ENCODE results near the gene NEK6.

Gene NEK6

DNA sequence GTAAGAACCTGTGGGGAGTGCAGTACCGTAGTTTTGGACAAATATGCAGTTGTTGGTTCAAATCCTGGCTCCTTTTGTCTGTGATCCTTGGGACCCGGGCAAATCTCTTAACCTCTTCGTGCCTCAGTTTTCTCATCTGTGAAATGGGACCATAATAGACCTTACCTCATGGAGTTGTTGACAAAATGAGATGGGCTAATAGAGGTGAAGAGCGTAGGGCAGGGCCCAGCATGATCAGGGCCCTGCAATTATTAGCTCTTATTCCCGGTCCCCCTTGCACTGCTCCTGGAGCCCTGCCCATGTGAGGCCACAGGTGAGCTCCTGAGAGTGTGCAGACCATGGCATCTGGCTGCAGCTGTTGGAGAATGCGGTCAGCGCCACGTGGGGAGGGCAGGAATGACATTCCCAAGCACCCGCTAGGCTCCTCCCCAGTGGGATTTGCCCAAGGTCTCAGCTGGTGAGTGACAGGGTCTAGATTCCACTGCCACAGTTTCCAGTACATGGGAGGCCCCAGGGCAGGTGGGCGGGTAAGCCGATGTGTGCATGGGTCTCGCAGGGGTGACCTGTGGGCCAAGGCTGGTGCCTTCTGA is 41.0 kb downstream of the NEK6 start:
- ATAC-seq = no peak

DNA sequence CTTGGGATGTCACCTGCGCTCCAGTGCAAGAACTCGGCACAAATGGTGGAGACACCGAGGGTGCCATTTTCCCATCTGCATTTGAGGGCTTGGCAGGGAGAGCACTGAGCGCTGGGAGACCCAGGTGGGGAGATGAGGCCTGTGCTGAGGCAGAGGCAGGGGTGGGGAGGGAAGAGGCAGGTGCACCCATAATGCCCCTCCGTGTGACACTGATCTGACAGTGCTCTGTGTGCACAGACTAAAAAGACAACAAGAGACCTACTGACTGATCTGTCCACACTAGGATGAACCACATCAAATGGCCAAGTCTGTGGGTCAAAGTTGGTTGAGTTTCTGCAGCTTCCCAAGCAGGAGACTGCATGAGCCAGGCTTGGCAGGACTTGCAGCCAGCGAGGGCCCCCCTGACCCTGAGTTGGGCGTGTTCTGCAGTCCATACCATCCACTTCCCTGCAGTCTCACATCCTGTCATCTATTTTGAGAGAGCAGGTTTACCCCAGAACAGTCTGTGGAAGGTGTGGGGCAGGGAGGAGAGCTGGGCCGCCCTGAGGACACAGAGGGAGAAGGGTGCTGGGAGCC is 41.9 kb downstream of the NEK6 start:
- no peak for ATAC-seq
- no peak for TF ChIP-seq TOX (CRISPR knock-in tag; IDR thresholded peaks at IDR 0.05; ENCODE audit: borderline replicate concordance)
- TF ChIP-seq OSR1 (CRISPR knock-in tag; IDR thresholded peaks at IDR 0.05) = no peak
- TF ChIP-seq, protein P1, sequence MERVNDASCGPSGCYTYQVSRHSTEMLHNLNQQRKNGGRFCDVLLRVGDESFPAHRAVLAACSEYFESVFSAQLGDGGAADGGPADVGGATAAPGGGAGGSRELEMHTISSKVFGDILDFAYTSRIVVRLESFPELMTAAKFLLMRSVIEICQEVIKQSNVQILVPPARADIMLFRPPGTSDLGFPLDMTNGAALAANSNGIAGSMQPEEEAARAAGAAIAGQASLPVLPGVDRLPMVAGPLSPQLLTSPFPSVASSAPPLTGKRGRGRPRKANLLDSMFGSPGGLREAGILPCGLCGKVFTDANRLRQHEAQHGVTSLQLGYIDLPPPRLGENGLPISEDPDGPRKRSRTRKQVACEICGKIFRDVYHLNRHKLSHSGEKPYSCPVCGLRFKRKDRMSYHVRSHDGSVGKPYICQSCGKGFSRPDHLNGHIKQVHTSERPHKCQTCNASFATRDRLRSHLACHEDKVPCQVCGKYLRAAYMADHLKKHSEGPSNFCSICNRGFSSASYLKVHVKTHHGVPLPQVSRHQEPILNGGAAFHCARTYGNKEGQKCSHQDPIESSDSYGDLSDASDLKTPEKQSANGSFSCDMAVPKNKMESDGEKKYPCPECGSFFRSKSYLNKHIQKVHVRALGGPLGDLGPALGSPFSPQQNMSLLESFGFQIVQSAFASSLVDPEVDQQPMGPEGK (CRISPR knock-in tag; IDR thresholded peaks at IDR 0.05; ENCODE audit: borderline replicate concordance) = no peak
- no peak for TF ChIP-seq BACH2 (CRISPR knock-in tag; IDR thresholded peaks at IDR 0.05; ENCODE audit: borderline replicate concordance)
- TF ChIP-seq, protein P2, sequence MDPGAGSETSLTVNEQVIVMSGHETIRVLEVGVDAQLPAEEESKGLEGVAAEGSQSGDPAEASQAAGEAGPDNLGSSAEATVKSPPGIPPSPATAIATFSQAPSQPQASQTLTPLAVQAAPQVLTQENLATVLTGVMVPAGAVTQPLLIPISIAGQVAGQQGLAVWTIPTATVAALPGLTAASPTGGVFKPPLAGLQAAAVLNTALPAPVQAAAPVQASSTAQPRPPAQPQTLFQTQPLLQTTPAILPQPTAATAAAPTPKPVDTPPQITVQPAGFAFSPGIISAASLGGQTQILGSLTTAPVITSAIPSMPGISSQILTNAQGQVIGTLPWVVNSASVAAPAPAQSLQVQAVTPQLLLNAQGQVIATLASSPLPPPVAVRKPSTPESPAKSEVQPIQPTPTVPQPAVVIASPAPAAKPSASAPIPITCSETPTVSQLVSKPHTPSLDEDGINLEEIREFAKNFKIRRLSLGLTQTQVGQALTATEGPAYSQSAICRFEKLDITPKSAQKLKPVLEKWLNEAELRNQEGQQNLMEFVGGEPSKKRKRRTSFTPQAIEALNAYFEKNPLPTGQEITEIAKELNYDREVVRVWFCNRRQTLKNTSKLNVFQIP (CRISPR knock-in tag; IDR thresholded peaks at IDR 0.05; ENCODE audit: borderline replicate concordance, low read depth) = no peak
- TF ChIP-seq, protein P3, sequence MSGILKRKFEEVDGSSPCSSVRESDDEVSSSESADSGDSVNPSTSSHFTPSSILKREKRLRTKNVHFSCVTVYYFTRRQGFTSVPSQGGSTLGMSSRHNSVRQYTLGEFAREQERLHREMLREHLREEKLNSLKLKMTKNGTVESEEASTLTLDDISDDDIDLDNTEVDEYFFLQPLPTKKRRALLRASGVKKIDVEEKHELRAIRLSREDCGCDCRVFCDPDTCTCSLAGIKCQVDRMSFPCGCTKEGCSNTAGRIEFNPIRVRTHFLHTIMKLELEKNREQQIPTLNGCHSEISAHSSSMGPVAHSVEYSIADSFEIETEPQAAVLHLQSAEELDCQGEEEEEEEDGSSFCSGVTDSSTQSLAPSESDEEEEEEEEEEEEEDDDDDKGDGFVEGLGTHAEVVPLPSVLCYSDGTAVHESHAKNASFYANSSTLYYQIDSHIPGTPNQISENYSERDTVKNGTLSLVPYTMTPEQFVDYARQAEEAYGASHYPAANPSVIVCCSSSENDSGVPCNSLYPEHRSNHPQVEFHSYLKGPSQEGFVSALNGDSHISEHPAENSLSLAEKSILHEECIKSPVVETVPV (CRISPR knock-in tag; IDR thresholded peaks at IDR 0.05) = no peak
- no peak for TF ChIP-seq TCF4 (CRISPR knock-in tag; IDR thresholded peaks at IDR 0.05; ENCODE audit: borderline replicate concordance)
- no peak for TF ChIP-seq ISL1 (CRISPR knock-in tag; IDR thresholded peaks at IDR 0.05)
- TF ChIP-seq RARB (CRISPR knock-in tag; IDR thresholded peaks at IDR 0.05) = no peak
- TF ChIP-seq, protein P4, sequence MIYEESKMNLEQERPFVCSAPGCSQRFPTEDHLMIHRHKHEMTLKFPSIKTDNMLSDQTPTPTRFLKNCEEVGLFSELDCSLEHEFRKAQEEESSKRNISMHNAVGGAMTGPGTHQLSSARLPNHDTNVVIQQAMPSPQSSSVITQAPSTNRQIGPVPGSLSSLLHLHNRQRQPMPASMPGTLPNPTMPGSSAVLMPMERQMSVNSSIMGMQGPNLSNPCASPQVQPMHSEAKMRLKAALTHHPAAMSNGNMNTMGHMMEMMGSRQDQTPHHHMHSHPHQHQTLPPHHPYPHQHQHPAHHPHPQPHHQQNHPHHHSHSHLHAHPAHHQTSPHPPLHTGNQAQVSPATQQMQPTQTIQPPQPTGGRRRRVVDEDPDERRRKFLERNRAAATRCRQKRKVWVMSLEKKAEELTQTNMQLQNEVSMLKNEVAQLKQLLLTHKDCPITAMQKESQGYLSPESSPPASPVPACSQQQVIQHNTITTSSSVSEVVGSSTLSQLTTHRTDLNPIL (CRISPR knock-in tag; IDR thresholded peaks at IDR 0.05; ENCODE audit: low read depth) = no peak
- TF ChIP-seq ZNF70 (CRISPR knock-in tag; IDR thresholded peaks at IDR 0.05) = no peak

More for the DNA sequence above, 41.0 kb downstream of the NEK6 start:
- no peak for TF ChIP-seq ARNTL (CRISPR knock-in tag; IDR thresholded peaks at IDR 0.05; ENCODE audit: borderline replicate concordance, low read depth)
- TF ChIP-seq ZFP3 (CRISPR knock-in tag; IDR thresholded peaks at IDR 0.05) = no peak
- TF ChIP-seq, protein P1 (CRISPR knock-in tag; IDR thresholded peaks at IDR 0.05; ENCODE audit: borderline replicate concordance) = no peak
- TF ChIP-seq ZC3H10 (CRISPR knock-in tag; IDR thresholded peaks at IDR 0.05) = no peak
- no peak for TF ChIP-seq CSDC2 (CRISPR knock-in tag; IDR thresholded peaks at IDR 0.05)
- no peak for TF ChIP-seq TCF4 (CRISPR knock-in tag; IDR thresholded peaks at IDR 0.05; ENCODE audit: borderline replicate concordance)
- TF ChIP-seq, protein P2 (CRISPR knock-in tag; IDR thresholded peaks at IDR 0.05; ENCODE audit: borderline replicate concordance, low read depth) = no peak
- no peak for TF ChIP-seq RARB (CRISPR knock-in tag; IDR thresholded peaks at IDR 0.05)
- TF ChIP-seq, protein P5, sequence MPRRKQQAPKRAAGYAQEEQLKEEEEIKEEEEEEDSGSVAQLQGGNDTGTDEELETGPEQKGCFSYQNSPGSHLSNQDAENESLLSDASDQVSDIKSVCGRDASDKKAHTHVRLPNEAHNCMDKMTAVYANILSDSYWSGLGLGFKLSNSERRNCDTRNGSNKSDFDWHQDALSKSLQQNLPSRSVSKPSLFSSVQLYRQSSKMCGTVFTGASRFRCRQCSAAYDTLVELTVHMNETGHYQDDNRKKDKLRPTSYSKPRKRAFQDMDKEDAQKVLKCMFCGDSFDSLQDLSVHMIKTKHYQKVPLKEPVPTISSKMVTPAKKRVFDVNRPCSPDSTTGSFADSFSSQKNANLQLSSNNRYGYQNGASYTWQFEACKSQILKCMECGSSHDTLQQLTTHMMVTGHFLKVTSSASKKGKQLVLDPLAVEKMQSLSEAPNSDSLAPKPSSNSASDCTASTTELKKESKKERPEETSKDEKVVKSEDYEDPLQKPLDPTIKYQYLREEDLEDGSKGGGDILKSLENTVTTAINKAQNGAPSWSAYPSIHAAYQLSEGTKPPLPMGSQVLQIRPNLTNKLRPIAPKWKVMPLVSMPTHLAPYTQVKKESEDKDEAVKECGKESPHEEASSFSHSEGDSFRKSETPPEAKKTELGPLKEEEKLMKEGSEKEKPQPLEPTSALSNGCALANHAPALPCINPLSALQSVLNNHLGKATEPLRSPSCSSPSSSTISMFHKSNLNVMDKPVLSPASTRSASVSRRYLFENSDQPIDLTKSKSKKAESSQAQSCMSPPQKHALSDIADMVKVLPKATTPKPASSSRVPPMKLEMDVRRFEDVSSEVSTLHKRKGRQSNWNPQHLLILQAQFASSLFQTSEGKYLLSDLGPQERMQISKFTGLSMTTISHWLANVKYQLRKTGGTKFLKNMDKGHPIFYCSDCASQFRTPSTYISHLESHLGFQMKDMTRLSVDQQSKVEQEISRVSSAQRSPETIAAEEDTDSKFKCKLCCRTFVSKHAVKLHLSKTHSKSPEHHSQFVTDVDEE (CRISPR knock-in tag; IDR thresholded peaks at IDR 0.05) = no peak
- TF ChIP-seq ZNF565 (CRISPR knock-in tag; conservative IDR thresholded peaks at IDR 0.05; ENCODE audit: low read depth) = no peak
- TF ChIP-seq PPARA (CRISPR knock-in tag; IDR thresholded peaks at IDR 0.05; ENCODE audit: borderline replicate concordance) = no peak
- no peak for TF ChIP-seq GLIS3 (CRISPR knock-in tag; IDR thresholded peaks at IDR 0.05)
- no peak for TF ChIP-seq ZNF70 (CRISPR knock-in tag; IDR thresholded peaks at IDR 0.05)
- TF ChIP-seq ZFP30 (CRISPR knock-in tag; IDR thresholded peaks at IDR 0.05) = no peak
- no peak for TF ChIP-seq ZNF8 (CRISPR knock-in tag; IDR thresholded peaks at IDR 0.05)
- TF ChIP-seq, protein P3 (CRISPR knock-in tag; IDR thresholded peaks at IDR 0.05) = no peak
- no peak for TF ChIP-seq BACH2 (CRISPR knock-in tag; IDR thresholded peaks at IDR 0.05; ENCODE audit: borderline replicate concordance)
- no peak for TF ChIP-seq OSR1 (CRISPR knock-in tag; IDR thresholded peaks at IDR 0.05)

Measured in SK-N-SH treated with all-trans-retinoic acid at 6 μM for 48 hours (cell line).